Right atrium auricular region (tissue), 2 donors: Measurements from ENCODE around the gene TUBB. TPM values are rescaled to one million over a fixed set of nuclear protein-coding genes. Genes with fewer than 3 reads are reported as not detected.
A peak's percentile ranks its signal among the peaks of the same experiment; 100 is the strongest.

Source experiments
- DNase-seq: peaks from one replicate; pipeline ENCODE4 v3.0.0-alpha.2; 2019; ENCODE audit warnings: low spot score
- H3K27ac ChIP-seq, 2 donors: fragments of 200-600 bp; sonication (generic); 1 replicate in 1 of 2; 2 replicates in 1 of 2; pipeline ENCODE4 v1.5.1; 2016 to 2019
- H3K27me3 ChIP-seq, 2 donors: fragments of 200-600 bp; sonication (generic); one replicate each; pipeline versions ENCODE4 v1.5.1 to v1.6.0; 2017 to 2019
- H3K36me3 ChIP-seq: fragments of 200-600 bp; sonication (generic); one replicate; pipeline ENCODE4 v1.5.1; 2016
- H3K4me1 ChIP-seq, 2 donors: fragments of 200-600 bp; sonication (generic); one replicate each; pipeline versions ENCODE4 v1.5.1 to v1.6.0; 2017 to 2019
- H3K4me3 ChIP-seq, 2 donors: fragments of 200-600 bp; sonication (generic); 1 replicate in 1 of 2; 2 replicates in 1 of 2; pipeline ENCODE4 v1.5.1; 2017 to 2019; ENCODE audit warnings: mild to moderate bottlenecking in 1 of 2, moderate library complexity in 1 of 2
- H3K9me3 ChIP-seq, 2 donors: fragments of 200-600 bp; sonication (generic); one replicate each; pipeline ENCODE4 v1.5.1; 2019
- CTCF ChIP-seq, 2 donors: fragments of 200-600 bp; sonication (generic); IDR thresholded peaks; one replicate each; pipeline ENCODE4 v1.5.1; 2019; ENCODE audit warnings: antibody characterized with exemption in 2 of 2
- total RNA-seq, 2 donors: library from RNA; depleted of rRNA; stranded (reverse); fragments of >200 nt; gene quantifications; one replicate each; pipeline ENCODE4 v1.1.0, GENCODE V29; 2016

Gene TUBB
- total RNA-seq, 2 donors from 2014 or later, result 121 to 236 TPM

GRCh38 chr6:30744054-30744805 lies 24.1 kb downstream of the TUBB start, which contains the start of gene IER3:
Gene IER3 (minus strand): TSS chr6:30744547. CDS start chr6:30744518, 29 bp downstream.
- no peaks in the 10 kb centered on the region for H3K9me3 ChIP-seq
- H3K27me3 ChIP-seq, result no peaks in the 10 kb centered on the region
- H3K27ac ChIP-seq, result peak within 1 kb of the TSS; percentile 94 to 95
- peak; percentile 95 for DNase-seq
- H3K4me1 ChIP-seq, result peaks cover 0 to 53% of the 10 kb centered on the region in 2 donors
- peak; percentile 44 to 77 for TF ChIP-seq CTCF (IDR thresholded peaks at IDR 0.05)
- peaks cover 21% of the 10 kb centered on the region for H3K36me3 ChIP-seq
- H3K4me3 ChIP-seq, result peak within 1 kb of the TSS; percentile 79 to 90

- Histone ChIP-seq H3K4me3 (no peak overlapping the region), H3K36me3 (no peaks in the 10 kb centered on the region), H3K27ac (peak overlapping the region in 1 of 2 donors; percentile 21), H3K9me3 (no peaks in the 10 kb centered on the region), H3K4me1 (peaks cover 0 to 40% of the 10 kb centered on the region in 2 donors), H3K27me3 (no peaks in the 10 kb centered on the region)
- DNase-seq, result no peak
- TF ChIP-seq CTCF (IDR thresholded peaks at IDR 0.05), result no peak
These were observed 27.1 kb downstream of the TUBB start for GRCh38 chr6:30747300-30747687.

GRCh38 chr6:30747902-30748769 lies 28.0 kb downstream of the TUBB start:
- no peak for TF ChIP-seq CTCF (IDR thresholded peaks at IDR 0.05)
- no peak for DNase-seq
- H3K4me3 ChIP-seq, result no peak overlapping the region
- H3K27me3 ChIP-seq, result no peaks in the 10 kb centered on the region
- no peaks in the 10 kb centered on the region for H3K9me3 ChIP-seq
- H3K27ac ChIP-seq, result peak overlapping the region; percentile 18 to 21
- H3K4me1 ChIP-seq, result peaks cover 0 to 48% of the 10 kb centered on the region in 2 donors
- H3K36me3 ChIP-seq, result no peaks in the 10 kb centered on the region

- no peak for TF ChIP-seq CTCF (IDR thresholded peaks at IDR 0.05)
- Histone ChIP-seq H3K27ac (no peak overlapping the region), H3K9me3 (no peaks in the 10 kb centered on the region), H3K4me3 (no peak overlapping the region), H3K4me1 (peaks cover 0 to 51% of the 10 kb centered on the region in 2 donors), H3K27me3 (no peaks in the 10 kb centered on the region), H3K36me3 (no peaks in the 10 kb centered on the region)
- DNase-seq, result no peak
These were observed 28.8 kb downstream of the TUBB start for GRCh38 chr6:30748851-30749540.

GRCh38 chr6:30749554-30750378 lies 29.6 kb downstream of the TUBB start:
- H3K4me3 ChIP-seq, result no peak overlapping the region
- H3K27ac ChIP-seq, result peak overlapping the region; percentile 16 to 98
- H3K9me3 ChIP-seq, result no peaks in the 10 kb centered on the region
- no peak for DNase-seq
- TF ChIP-seq CTCF (IDR thresholded peaks at IDR 0.05), result no peak
- no peaks in the 10 kb centered on the region for H3K36me3 ChIP-seq
- no peaks in the 10 kb centered on the region for H3K27me3 ChIP-seq
- peaks cover 0 to 47% of the 10 kb centered on the region in 2 donors for H3K4me1 ChIP-seq
